HL-60 (cell line): ENCODE measurements around the gene GLYR1.

Source experiments
- DNase-seq, 2 experiments: peaks; one replicate each; pipeline ENCODE4 v3.0.0-alpha.2; 2010 to 2020; ENCODE audit warnings: low read depth in 1 of 2, low spot score in 1 of 2
- H3K27ac ChIP-seq: fragments of 250-450 bp; sonication (Bioruptor Pico); replicated peaks from 2 replicates; pipeline ENCODE4 v1.5.1; 2020; ENCODE audit warnings: mild to moderate bottlenecking, moderate library complexity
- H3K27me3 ChIP-seq: fragments of 250-450 bp; sonication (Bioruptor Pico); 2 replicates; pipeline ENCODE4 v1.5.1; 2021; ENCODE audit warnings: mild to moderate bottlenecking, moderate library complexity; ENCODE audit not compliant: insufficient read depth, poor library complexity, severe bottlenecking
- H3K4me3 ChIP-seq: replicated peaks from 2 replicates; pipeline ENCODE4 v1.5.1; 2011; ENCODE audit warnings: mild to moderate bottlenecking, control low read depth, low read length; ENCODE audit not compliant: insufficient read depth
- CTCF ChIP-seq: IDR thresholded peaks from one replicate; pipeline ENCODE4 v1.5.1; 2011; ENCODE audit warnings: low read length, control low read depth, inconsistent platforms; ENCODE audit not compliant: insufficient read depth
- GABPA ChIP-seq: IDR thresholded peaks from 2 replicates; pipeline ENCODE4 v1.6.1; 2012; ENCODE audit warnings: low read depth
- POLR2AphosphoS5 ChIP-seq: IDR thresholded peaks from 2 replicates; pipeline ENCODE4 v1.6.1; 2012; ENCODE audit warnings: low read depth
- REST ChIP-seq: IDR thresholded peaks from 2 replicates; pipeline ENCODE4 v1.6.1; 2012; ENCODE audit warnings: low read depth; ENCODE audit not compliant: insufficient replicate concordance
- SPI1 ChIP-seq: IDR thresholded peaks from 2 replicates; pipeline ENCODE4 v1.6.1; 2012; ENCODE audit warnings: low read depth, mild to moderate bottlenecking, borderline replicate concordance

GLYR1 gene

GRCh38 chr16:4780235-4780634 is 66.9 kb downstream of the GLYR1 start:
- Histone ChIP-seq H3K27ac (no peak overlapping the region), H3K27me3 (no peaks in the 10 kb centered on the region), H3K4me3 (no peak overlapping the region)
- no peak for TF ChIP-seq REST
- TF ChIP-seq POLR2AphosphoS5: no peak
- TF ChIP-seq SPI1: no peak
- no peak for TF ChIP-seq CTCF
- no peak for TF ChIP-seq GABPA
- no peak for DNase-seq

- TF ChIP-seq POLR2AphosphoS5 (no peak), REST (no peak), GABPA (no peak), CTCF (no peak), SPI1 (no peak)
- DNase-seq: no peak
These were observed 69.1 kb downstream of the GLYR1 start for GRCh38 chr16:4778050-4778392.

GRCh38 chr16:4777339-4778049 is 69.6 kb downstream of the GLYR1 start:
- Histone ChIP-seq H3K4me3 (no peak overlapping the region), H3K27ac (no peak overlapping the region), H3K27me3 (no peaks in the 10 kb centered on the region)
- no peak for TF ChIP-seq POLR2AphosphoS5
- TF ChIP-seq REST: no peak
- no peak for TF ChIP-seq GABPA
- no peak for TF ChIP-seq CTCF
- TF ChIP-seq SPI1: no peak
- no peak for DNase-seq

More at GRCh38 chr16:4778050-4778392, 69.1 kb downstream of the GLYR1 start:
- no peak overlapping the region for H3K4me3 ChIP-seq
- H3K27ac ChIP-seq: no peak overlapping the region
- no peaks in the 10 kb centered on the region for H3K27me3 ChIP-seq
